ENCODE data around the gene RNH1. TPM values are rescaled to one million over a fixed set of nuclear protein-coding genes. Genes with fewer than 3 reads are reported as not detected.

The RNH1 gene
- total RNA-seq, 1 experiment from 2014 or later = 288 TPM

DNA sequence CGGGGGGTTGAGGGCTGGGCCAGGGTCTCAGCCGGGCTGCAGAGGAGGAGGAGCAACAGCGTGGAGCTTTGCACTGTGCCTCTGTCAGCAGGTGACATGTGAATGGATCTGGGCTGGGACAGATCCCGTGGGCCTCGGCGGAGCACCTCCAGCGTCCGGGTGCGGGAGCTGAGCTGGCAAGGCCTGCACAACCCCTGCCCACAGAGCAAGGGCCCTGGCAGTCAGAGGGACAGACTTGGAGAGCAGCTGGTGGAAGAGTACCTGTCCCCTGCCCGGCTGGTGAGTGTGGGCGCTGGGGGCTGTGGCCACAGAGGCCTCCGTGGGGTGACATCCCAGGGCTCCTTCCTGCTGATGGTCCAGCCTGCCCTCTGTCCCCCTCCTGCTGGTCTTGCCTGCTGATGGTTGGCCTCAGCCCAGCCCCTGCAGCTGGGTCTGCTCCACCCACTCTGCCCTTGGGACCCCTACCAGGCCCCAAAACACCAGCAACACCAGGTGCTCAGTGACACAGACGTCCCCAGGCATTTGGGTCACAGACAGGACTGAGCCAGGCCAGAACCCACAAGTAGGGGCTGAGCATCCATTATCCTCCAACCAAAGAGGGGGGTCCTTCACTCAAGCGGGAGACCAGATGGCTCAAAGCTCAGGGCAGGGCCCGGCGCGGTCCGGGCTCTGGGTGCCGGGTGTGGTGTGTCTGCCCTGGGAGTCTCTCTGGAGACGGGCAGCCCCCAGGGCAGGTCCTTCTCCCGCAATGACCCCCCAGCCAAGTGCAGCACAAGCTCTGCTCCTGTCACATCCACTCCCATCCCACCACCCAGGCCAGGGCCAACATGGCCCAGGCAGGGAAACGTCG lies 33.8 kb upstream of the RNH1 start:
- H3K4me1 Mint-ChIP-seq (ENCODE audit: insufficient read depth, unreplicated experiment) = no peaks in the 10 kb centered on the region
- peaks cover 11% of the 10 kb centered on the region for H3K36me3 Mint-ChIP-seq (ENCODE audit: insufficient read depth, unreplicated experiment)
- ChIA-PET POLR2A (interaction anchor here (0.9 kb wide), 1 partner anchor 19 kb away, joined by 5 read pairs; no protein-coding TSS in a partner anchor), CTCF (no interaction called here)
- DNase-seq (ENCODE audit: unreplicated experiment) = no peak
- TF ChIP-seq, protein P1, sequence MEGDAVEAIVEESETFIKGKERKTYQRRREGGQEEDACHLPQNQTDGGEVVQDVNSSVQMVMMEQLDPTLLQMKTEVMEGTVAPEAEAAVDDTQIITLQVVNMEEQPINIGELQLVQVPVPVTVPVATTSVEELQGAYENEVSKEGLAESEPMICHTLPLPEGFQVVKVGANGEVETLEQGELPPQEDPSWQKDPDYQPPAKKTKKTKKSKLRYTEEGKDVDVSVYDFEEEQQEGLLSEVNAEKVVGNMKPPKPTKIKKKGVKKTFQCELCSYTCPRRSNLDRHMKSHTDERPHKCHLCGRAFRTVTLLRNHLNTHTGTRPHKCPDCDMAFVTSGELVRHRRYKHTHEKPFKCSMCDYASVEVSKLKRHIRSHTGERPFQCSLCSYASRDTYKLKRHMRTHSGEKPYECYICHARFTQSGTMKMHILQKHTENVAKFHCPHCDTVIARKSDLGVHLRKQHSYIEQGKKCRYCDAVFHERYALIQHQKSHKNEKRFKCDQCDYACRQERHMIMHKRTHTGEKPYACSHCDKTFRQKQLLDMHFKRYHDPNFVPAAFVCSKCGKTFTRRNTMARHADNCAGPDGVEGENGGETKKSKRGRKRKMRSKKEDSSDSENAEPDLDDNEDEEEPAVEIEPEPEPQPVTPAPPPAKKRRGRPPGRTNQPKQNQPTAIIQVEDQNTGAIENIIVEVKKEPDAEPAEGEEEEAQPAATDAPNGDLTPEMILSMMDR (IDR thresholded peaks at IDR 0.05; ENCODE audit: unreplicated experiment) = no peak
- H3K27me3 Mint-ChIP-seq (ENCODE audit: insufficient read depth, unreplicated experiment) = no peaks in the 10 kb centered on the region
- H3K4me3 Mint-ChIP-seq (ENCODE audit: unreplicated experiment) = no peak overlapping the region
- no TSS peak for BruUV-seq (replicated peaks)
- no peak overlapping the region for H3K27ac Mint-ChIP-seq (ENCODE audit: low read depth, unreplicated experiment)
- H3K9me3 Mint-ChIP-seq (ENCODE audit: unreplicated experiment) = no peaks in the 10 kb centered on the region
- intact Hi-C loops (cut with micrococcal nuclease) = no loop called here

DNA sequence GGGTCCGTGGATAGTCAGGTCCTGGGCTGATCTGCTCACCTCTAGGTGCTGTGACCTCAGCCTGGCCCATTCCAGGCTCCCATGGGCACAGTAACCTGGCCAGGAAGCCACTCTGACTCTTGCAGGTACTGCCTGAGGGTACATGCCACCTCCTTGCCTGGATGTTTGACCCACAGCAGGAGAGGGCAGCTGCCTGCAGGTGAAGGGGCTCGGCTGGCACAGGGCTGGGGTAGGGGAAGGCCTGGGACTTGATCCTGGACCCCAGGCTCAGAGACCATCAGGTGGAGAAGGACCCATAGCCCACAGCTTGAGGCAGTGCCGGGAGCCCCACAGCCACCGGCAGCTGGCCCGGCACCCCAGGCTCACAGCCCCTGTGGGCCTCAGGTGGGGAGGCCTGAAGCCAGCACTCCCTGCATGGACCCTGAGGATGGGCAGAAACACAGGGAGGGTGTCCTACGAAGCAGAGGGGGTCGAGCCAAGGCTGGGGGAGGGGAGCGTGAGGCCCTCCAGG lies 33.0 kb upstream of the RNH1 start:
- intact Hi-C loops (cut with micrococcal nuclease) = no loop called here
- BruUV-seq (replicated peaks) = no TSS peak
- Mint-ChIP-seq H3K4me3 (ENCODE audit: unreplicated experiment) (no peak overlapping the region), H3K36me3 (ENCODE audit: insufficient read depth, unreplicated experiment) (peaks cover 11% of the 10 kb centered on the region), H3K9me3 (ENCODE audit: unreplicated experiment) (no peaks in the 10 kb centered on the region), H3K4me1 (ENCODE audit: insufficient read depth, unreplicated experiment) (no peaks in the 10 kb centered on the region), H3K27ac (ENCODE audit: low read depth, unreplicated experiment) (no peak overlapping the region), H3K27me3 (ENCODE audit: insufficient read depth, unreplicated experiment) (no peaks in the 10 kb centered on the region)
- ChIA-PET POLR2A (interaction anchor here (0.9 to 1.2 kb wide), 2 partner anchors 15 to 20 kb away, joined by 5 read pairs; no protein-coding TSS in a partner anchor), CTCF (interaction anchor here (0.6 kb wide), 1 partner anchor 21 kb away, joined by 3 read pairs; no protein-coding TSS in a partner anchor)
- DNase-seq (ENCODE audit: unreplicated experiment) = no peak
- TF ChIP-seq, protein P1 (IDR thresholded peaks at IDR 0.05; ENCODE audit: unreplicated experiment) = no peak

DNA sequence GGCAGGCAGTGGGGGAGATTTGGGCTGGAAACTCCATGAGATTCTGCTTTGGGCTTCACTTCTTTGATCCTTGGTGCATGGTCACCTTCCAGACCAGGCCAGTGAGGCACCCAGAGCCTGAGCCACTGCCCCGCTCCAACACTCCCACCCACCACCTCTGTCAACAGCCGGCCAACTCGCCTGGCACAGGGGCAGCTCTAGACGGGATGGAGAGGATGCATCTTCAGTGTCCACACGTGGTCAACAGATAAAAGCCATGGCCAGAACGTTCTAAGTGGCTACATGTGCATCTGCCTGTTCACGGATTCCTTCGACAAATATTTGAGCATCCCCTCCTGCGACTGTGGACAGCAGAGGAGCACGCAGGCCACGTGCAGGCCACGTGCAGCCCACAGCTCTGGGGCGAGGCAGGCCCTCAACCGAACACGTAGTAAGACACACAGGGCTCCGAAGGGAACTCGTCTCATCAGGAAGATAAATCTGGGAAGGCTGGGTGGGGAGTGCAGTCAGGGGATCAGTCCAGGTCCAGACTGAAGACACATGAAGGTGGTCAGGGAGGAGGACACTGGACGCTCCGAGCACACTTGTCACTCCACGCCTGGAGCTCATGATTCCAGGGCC lies 31.5 kb upstream of the RNH1 start:
- Mint-ChIP-seq H3K36me3 (ENCODE audit: insufficient read depth, unreplicated experiment) (peaks cover 18% of the 10 kb centered on the region), H3K4me1 (ENCODE audit: insufficient read depth, unreplicated experiment) (no peaks in the 10 kb centered on the region), H3K4me3 (ENCODE audit: unreplicated experiment) (no peak overlapping the region), H3K9me3 (ENCODE audit: unreplicated experiment) (no peaks in the 10 kb centered on the region), H3K27ac (ENCODE audit: low read depth, unreplicated experiment) (no peak overlapping the region), H3K27me3 (ENCODE audit: insufficient read depth, unreplicated experiment) (no peaks in the 10 kb centered on the region)
- ChIA-PET CTCF (interaction anchor here (0.6 kb wide), 1 partner anchor 90 kb away, joined by 3 read pairs; no protein-coding TSS in a partner anchor), POLR2A (interaction anchor here (0.6 to 1.2 kb wide), 2 partner anchors 11 to 16 kb away, joined by 4 to 5 read pairs; no protein-coding TSS in a partner anchor)
- TF ChIP-seq, protein P1 (IDR thresholded peaks at IDR 0.05; ENCODE audit: unreplicated experiment) = no peak
- intact Hi-C loops (cut with micrococcal nuclease) = no loop called here
- no TSS peak for BruUV-seq (replicated peaks)
- DNase-seq (ENCODE audit: unreplicated experiment) = no peak
